HEK293 (cell line): ENCODE measurements around the gene LTBP1.

Source experiments
- CTCF ChIA-PET: fragments of 350-600 bp; formaldehyde crosslinking; extraction: SDS; loops from one replicate; lab custom pipeline; 2021; ENCODE audit warnings: antibody characterized with exemption; lab: Yijun Ruan, JAX
- POLR2A ChIA-PET: fragments of 300-600 bp; formaldehyde crosslinking; extraction: SDS; loops from one replicate; lab custom pipeline; 2020; ENCODE audit warnings: antibody characterized with exemption, inconsistent platforms; lab: Yijun Ruan, JAX
- H3K27ac ChIP-seq: fragments of 200-500 bp; sonication (Bioruptor generic); 2 replicates; pipeline ENCODE4 v1.5.1; 2014; ENCODE audit warnings: low read depth, low read length, control low read depth, inconsistent platforms; ENCODE audit errors: extremely low read depth
- H3K36me3 ChIP-seq, 2 experiments: fragments of 200-500 bp in 1 of 2; sonication (Bioruptor generic) in 1 of 2; 1 replicate in 1 of 2; 2 replicates in 1 of 2; pipeline ENCODE4 v1.5.1; 2014 to 2017; ENCODE audit warnings: inconsistent platforms in 2 of 2, low read length in 2 of 2; ENCODE audit not compliant: control insufficient read depth in 2 of 2, insufficient read depth in 1 of 2
- H3K4me1 ChIP-seq: fragments of 200-500 bp; sonication (Bioruptor generic); 2 replicates; pipeline ENCODE4 v1.5.1; 2014; ENCODE audit warnings: mild to moderate bottlenecking, low read length, inconsistent platforms; ENCODE audit not compliant: control insufficient read depth, insufficient read depth
- H3K4me3 ChIP-seq: 2 replicates; pipeline ENCODE4 v1.5.1; 2011; ENCODE audit warnings: low read depth, mild to moderate bottlenecking, control low read depth, low read length, moderate library complexity
- H3K9me3 ChIP-seq: fragments of 200-500 bp; sonication (Bioruptor generic); 2 replicates; pipeline ENCODE4 v1.5.1; 2014; ENCODE audit warnings: low read depth, low read length, inconsistent platforms; ENCODE audit not compliant: control insufficient read depth, insufficient read depth
- OSR2 ChIP-seq: fragments of 450-650 bp; formaldehyde crosslinking; IDR thresholded peaks from 2 replicates; pipeline ENCODE4 v1.5.1; 2016; ENCODE audit warnings: missing biosample characterization, missing genetic modification characterization
- PRDM6 ChIP-seq: fragments of 450-650 bp; formaldehyde crosslinking; IDR thresholded peaks from 2 replicates; pipeline ENCODE4 v1.5.1; 2017; ENCODE audit warnings: missing biosample characterization, missing genetic modification characterization
- RBAK ChIP-seq: fragments of 450-650 bp; formaldehyde crosslinking; IDR thresholded peaks from 2 replicates; pipeline ENCODE4 v1.5.1; 2016; ENCODE audit warnings: missing biosample characterization, missing genetic modification characterization
- ZBTB8A ChIP-seq: fragments of 450-650 bp; formaldehyde crosslinking; IDR thresholded peaks from 2 replicates; pipeline ENCODE4 v1.5.1; 2016; ENCODE audit warnings: missing biosample characterization, missing genetic modification characterization
- ZNF112 ChIP-seq: fragments of 450-650 bp; formaldehyde crosslinking; IDR thresholded peaks from 2 replicates; pipeline ENCODE4 v1.5.0; 2017; ENCODE audit warnings: missing biosample characterization, missing genetic modification characterization
- ZNF148 ChIP-seq: fragments of 450-650 bp; formaldehyde crosslinking; IDR thresholded peaks from 2 replicates; pipeline ENCODE4 v1.5.0; 2017; ENCODE audit warnings: missing biosample characterization, missing genetic modification characterization, borderline replicate concordance
- ZNF175 ChIP-seq: fragments of 450-650 bp; formaldehyde crosslinking; IDR thresholded peaks from 2 replicates; pipeline ENCODE4 v1.5.1; 2016; ENCODE audit warnings: missing biosample characterization, missing genetic modification characterization
- ZNF302 ChIP-seq: fragments of 450-650 bp; formaldehyde crosslinking; IDR thresholded peaks from 2 replicates; pipeline ENCODE4 v1.5.1; 2016; ENCODE audit warnings: missing biosample characterization, missing genetic modification characterization, low read depth
- ZNF324 ChIP-seq: fragments of 450-650 bp; formaldehyde crosslinking; IDR thresholded peaks from 2 replicates; pipeline ENCODE4 v1.5.1; 2016; ENCODE audit warnings: missing biosample characterization, missing genetic modification characterization
- ZNF341 ChIP-seq: fragments of 450-650 bp; formaldehyde crosslinking; IDR thresholded peaks from 2 replicates; pipeline ENCODE4; 2016; ENCODE audit warnings: low read depth, missing biosample characterization, missing genetic modification characterization
- ZNF391 ChIP-seq: fragments of 450-650 bp; formaldehyde crosslinking; IDR thresholded peaks from 2 replicates; pipeline ENCODE4 v1.5.1; 2016; ENCODE audit warnings: low read depth, missing biosample characterization, missing genetic modification characterization, borderline replicate concordance
- ZNF433 ChIP-seq: fragments of 450-650 bp; formaldehyde crosslinking; IDR thresholded peaks from 2 replicates; pipeline ENCODE4 v1.5.1; 2016; ENCODE audit warnings: missing biosample characterization, missing genetic modification characterization, low read depth
- ZNF501 ChIP-seq: fragments of 450-650 bp; formaldehyde crosslinking; IDR thresholded peaks from 2 replicates; pipeline ENCODE4 v1.5.1; 2016; ENCODE audit warnings: missing biosample characterization, missing genetic modification characterization
- ZNF510 ChIP-seq: fragments of 450-650 bp; formaldehyde crosslinking; IDR thresholded peaks from 2 replicates; pipeline ENCODE4 v1.5.1; 2018; ENCODE audit warnings: mild to moderate bottlenecking, missing genetic modification characterization, missing biosample characterization; ENCODE audit not compliant: insufficient replicate concordance
- ZNF514 ChIP-seq: fragments of 450-650 bp; formaldehyde crosslinking; IDR thresholded peaks from 2 replicates; pipeline ENCODE4 v1.5.1; 2016; ENCODE audit warnings: missing biosample characterization, missing genetic modification characterization
- ZNF521 ChIP-seq: fragments of 450-650 bp; formaldehyde crosslinking; IDR thresholded peaks from 2 replicates; pipeline ENCODE4 v1.5.1; 2017; ENCODE audit warnings: missing biosample characterization, mild to moderate bottlenecking, missing genetic modification characterization
- ZNF529 ChIP-seq: fragments of 450-650 bp; formaldehyde crosslinking; IDR thresholded peaks from 2 replicates; pipeline ENCODE4 v1.5.1; 2017; ENCODE audit warnings: missing genetic modification characterization, missing biosample characterization; ENCODE audit not compliant: insufficient replicate concordance
- ZNF580 ChIP-seq: fragments of 450-650 bp; formaldehyde crosslinking; IDR thresholded peaks from 2 replicates; pipeline ENCODE4 v1.5.1; 2016; ENCODE audit warnings: missing biosample characterization, missing genetic modification characterization
- ZNF654 ChIP-seq: fragments of 450-650 bp; formaldehyde crosslinking; IDR thresholded peaks from 2 replicates; pipeline ENCODE4 v1.5.1; 2016; ENCODE audit warnings: low read depth, missing biosample characterization, missing genetic modification characterization
- ZSCAN18 ChIP-seq: fragments of 450-650 bp; formaldehyde crosslinking; IDR thresholded peaks from 2 replicates; pipeline ENCODE4 v1.5.1; 2016; ENCODE audit warnings: missing biosample characterization, missing genetic modification characterization
- TF ChIP-seq, protein P1 (sequence below): fragments of 450-650 bp; formaldehyde crosslinking; IDR thresholded peaks from 2 replicates; pipeline ENCODE4 v1.5.1; 2016; ENCODE audit warnings: missing biosample characterization, missing genetic modification characterization

The LTBP1 gene

GRCh38 chr2:33321236-33321771 lies 374.6 kb downstream of the LTBP1 start (continued):
- TF ChIP-seq ZNF148 (no peak), ZNF341 (tag by site-specific recombination) (no peak), ZNF510 (no peak), ZNF175 (tag by site-specific recombination) (no peak)
- TF ChIP-seq, protein P1, sequence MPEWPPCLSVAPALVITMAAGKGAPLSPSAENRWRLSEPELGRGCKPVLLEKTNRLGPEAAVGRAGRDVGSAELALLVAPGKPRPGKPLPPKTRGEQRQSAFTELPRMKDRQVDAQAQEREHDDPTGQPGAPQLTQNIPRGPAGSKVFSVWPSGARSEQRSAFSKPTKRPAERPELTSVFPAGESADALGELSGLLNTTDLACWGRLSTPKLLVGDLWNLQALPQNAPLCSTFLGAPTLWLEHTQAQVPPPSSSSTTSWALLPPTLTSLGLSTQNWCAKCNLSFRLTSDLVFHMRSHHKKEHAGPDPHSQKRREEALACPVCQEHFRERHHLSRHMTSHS (tag by site-specific recombination), result no peak

- POLR2A ChIA-PET, result no interaction called here
- CTCF ChIA-PET, result no interaction called here
- TF ChIP-seq PRDM6 (tag by site-specific recombination), result no peak
- TF ChIP-seq ZNF324 (tag by site-specific recombination), result no peak
- TF ChIP-seq ZNF501, result no peak
- TF ChIP-seq ZNF391 (tag by site-specific recombination), result no peak
- TF ChIP-seq ZNF521 (tag by site-specific recombination), result no peak
- TF ChIP-seq ZNF514 (tag by site-specific recombination), result no peak
- TF ChIP-seq ZNF529 (tag by site-specific recombination), result no peak
- no peak for TF ChIP-seq ZNF433 (tag by site-specific recombination)
- TF ChIP-seq ZBTB8A (tag by site-specific recombination), result no peak
- no peak for TF ChIP-seq ZNF112 (tag by site-specific recombination)
- TF ChIP-seq OSR2 (tag by site-specific recombination), result no peak
- no peak for TF ChIP-seq ZNF580 (tag by site-specific recombination)
- TF ChIP-seq RBAK (tag by site-specific recombination), result no peak
- TF ChIP-seq ZSCAN18, result no peak
- no peak for TF ChIP-seq ZNF302 (tag by site-specific recombination)
- TF ChIP-seq ZNF654 (tag by site-specific recombination), result no peak
- Histone ChIP-seq H3K36me3 (no peaks in the 10 kb centered on the region), H3K27ac (no peak overlapping the region), H3K9me3 (no peaks in the 10 kb centered on the region), H3K4me1 (no peaks in the 10 kb centered on the region; the same call in 1 of the 2 replicates), H3K4me3 (no peak overlapping the region)
Observed at GRCh38 chr2:33321876-33322483, 375.2 kb downstream of the LTBP1 start.
